GM12878 (cell line): ENCODE results near the gene PYM1. TPM values are rescaled to one million over a fixed set of nuclear protein-coding genes. Genes with fewer than 3 reads are reported as not detected.

Experiments used
- CHD4 ChIP-seq: fragments of 200-600 bp; sonication (generic); IDR thresholded peaks from 2 replicates; pipeline ENCODE4 v1.6.1; 2016; ENCODE audit warnings: mild to moderate bottlenecking
- ETV6 ChIP-seq, 2 experiments: fragments of 450-650 bp in 1 of 2; IDR thresholded peaks in 1 of 2; conservative IDR thresholded peaks in 1 of 2; 2 replicates each; pipeline ENCODE4 v1.6.1; 2014; ENCODE audit warnings: antibody characterized with exemption in 1 of 2, borderline replicate concordance in 1 of 2, low read depth in 1 of 2, mild to moderate bottlenecking in 1 of 2, moderate library complexity in 1 of 2
- FOS ChIP-seq: IDR thresholded peaks from 3 replicates; pipeline ENCODE4 v1.6.1; 2011; ENCODE audit warnings: borderline replicate concordance; ENCODE audit not compliant: insufficient read length; ENCODE audit errors: extremely low read depth
- KDM1A ChIP-seq: fragments of 200-600 bp; sonication (generic); IDR thresholded peaks from 2 replicates; pipeline ENCODE4 v1.6.1; 2016; ENCODE audit warnings: borderline replicate concordance
- MEF2A ChIP-seq: IDR thresholded peaks from 2 replicates; pipeline ENCODE4 v1.6.1; 2011; ENCODE audit warnings: low read depth, mild to moderate bottlenecking, low read length, moderate library complexity; ENCODE audit not compliant: insufficient read depth
- POLR2A ChIP-seq: IDR thresholded peaks from 2 replicates; pipeline ENCODE4 v1.6.1; 2011; ENCODE audit warnings: low read depth, mild to moderate bottlenecking, low read length
- RAD21 ChIP-seq: IDR thresholded peaks from 2 replicates; pipeline ENCODE4 v1.6.1; 2011; ENCODE audit warnings: mild to moderate bottlenecking, low read depth, low read length, moderate library complexity; ENCODE audit not compliant: insufficient read depth
- RAD51 ChIP-seq: fragments of 450-650 bp; IDR thresholded peaks from 2 replicates; pipeline ENCODE4 v1.6.1; 2016; ENCODE audit warnings: moderate library complexity, mild to moderate bottlenecking, inconsistent platforms
- RFX5 ChIP-seq: IDR thresholded peaks from 2 replicates; pipeline ENCODE4 v1.6.1; 2011; ENCODE audit warnings: low read depth, low read length, improper control_type of control experiment
- SIX5 ChIP-seq: IDR thresholded peaks from 2 replicates; pipeline ENCODE4 v1.6.1; 2011; ENCODE audit warnings: mild to moderate bottlenecking, low read depth, low read length, moderate library complexity; ENCODE audit not compliant: severe bottlenecking
- SP1 ChIP-seq: IDR thresholded peaks from one replicate; pipeline ENCODE4 v1.6.1; 2011; ENCODE audit warnings: low read depth, low read length
- SPI1 ChIP-seq: IDR thresholded peaks from 2 replicates; pipeline ENCODE4 v1.6.1; 2011; ENCODE audit warnings: low read depth, mild to moderate bottlenecking, low read length, moderate library complexity, borderline replicate concordance; ENCODE audit not compliant: insufficient read depth
- polyA plus RNA-seq, 11 experiments: library from polyadenylated mRNA; depleted of rRNA in 4 of 11; unstranded in 6 of 11; stranded (reverse) in 5 of 11; fragments of >200 nt; fragmentation: Nextera tagmentation in 4 of 11; fragmentation: Illumina TruSeq in 1 of 11; extraction: Ambion mirVana in 4 of 11; extraction: Trizol in 1 of 11; gene quantifications; 1 replicate in 1 of 11; 2 replicates in 10 of 11; pipeline versions ENCODE4 v1.2.1 to v1.2.3, GENCODE V29; 2011 to 2016; ENCODE audit warnings: inconsistent platforms in 2 of 11, missing spikeins in 2 of 11, low read depth in 1 of 11
- total RNA-seq, 4 experiments: library from RNA; depleted of rRNA in 3 of 4; stranded (reverse); fragments of >200 nt in 3 of 4; fragmentation: Illumina TruSeq in 1 of 4; extraction: Trizol in 1 of 4; gene quantifications; 2 replicates each; pipeline versions ENCODE4 v1.2.1 to v1.2.3, GENCODE V29; 2013 to 2021
- TF ChIP-seq, protein P1 (sequence below): fragments of 450-650 bp; formaldehyde crosslinking; IDR thresholded peaks from 2 replicates; pipeline ENCODE4 v1.4.0; 2020; ENCODE audit warnings: mild to moderate bottlenecking, moderate library complexity
- TF ChIP-seq, protein P2 (sequence below), 3 experiments: IDR thresholded peaks in 2 of 3; conservative IDR thresholded peaks in 1 of 3; 2 replicates each; pipeline ENCODE4 v1.5.1; 2011; ENCODE audit warnings: low read depth in 3 of 3, low read length in 3 of 3, mild to moderate bottlenecking in 3 of 3, control low read depth in 2 of 3, moderate library complexity in 2 of 3, inconsistent platforms in 1 of 3, mixed read lengths in 1 of 3; ENCODE audit not compliant: control insufficient read depth in 2 of 3, insufficient read depth in 1 of 3; ENCODE audit errors: extremely low read depth in 1 of 3
- TF ChIP-seq, protein P3 (sequence below): fragments of 450-650 bp; IDR thresholded peaks from 2 replicates; pipeline ENCODE4 v1.6.1; 2014; ENCODE audit warnings: mild to moderate bottlenecking
- TF ChIP-seq, protein P4 (sequence below): IDR thresholded peaks from 2 replicates; pipeline ENCODE4 v1.6.1; 2011; ENCODE audit warnings: mild to moderate bottlenecking, low read depth, low read length, moderate library complexity; ENCODE audit not compliant: insufficient replicate concordance
- TF ChIP-seq, protein P5 (sequence below): fragments of 450-650 bp; IDR thresholded peaks from 2 replicates; pipeline ENCODE4 v1.6.1; 2016; ENCODE audit warnings: mild to moderate bottlenecking, moderate library complexity, borderline replicate concordance

Gene PYM1
- total and polyA plus RNA-seq, 10 of the 15 experiments (the other 5 are each of a cell fraction or from before 2014, with no cell fraction given) = 33.9 to 93.4 (median 55.8) TPM

DNA sequence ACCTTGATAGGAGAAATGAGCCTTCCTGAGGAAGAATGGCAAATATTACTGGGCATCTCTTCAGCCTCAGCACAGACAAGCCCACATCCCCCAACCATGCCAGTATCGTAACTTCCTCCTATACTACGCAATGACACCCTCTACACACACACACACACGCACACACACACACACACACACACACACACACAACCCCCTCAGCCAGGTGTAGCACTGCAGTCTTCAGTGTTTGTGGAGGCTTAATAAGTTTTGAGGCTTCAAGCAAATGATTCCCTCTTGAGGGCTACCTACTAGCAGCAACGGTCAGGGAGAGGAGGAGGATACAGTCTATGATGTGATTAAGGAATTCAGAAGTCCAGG, 4.8 kb upstream of the PYM1 start (continued):
- TF ChIP-seq, protein P1, sequence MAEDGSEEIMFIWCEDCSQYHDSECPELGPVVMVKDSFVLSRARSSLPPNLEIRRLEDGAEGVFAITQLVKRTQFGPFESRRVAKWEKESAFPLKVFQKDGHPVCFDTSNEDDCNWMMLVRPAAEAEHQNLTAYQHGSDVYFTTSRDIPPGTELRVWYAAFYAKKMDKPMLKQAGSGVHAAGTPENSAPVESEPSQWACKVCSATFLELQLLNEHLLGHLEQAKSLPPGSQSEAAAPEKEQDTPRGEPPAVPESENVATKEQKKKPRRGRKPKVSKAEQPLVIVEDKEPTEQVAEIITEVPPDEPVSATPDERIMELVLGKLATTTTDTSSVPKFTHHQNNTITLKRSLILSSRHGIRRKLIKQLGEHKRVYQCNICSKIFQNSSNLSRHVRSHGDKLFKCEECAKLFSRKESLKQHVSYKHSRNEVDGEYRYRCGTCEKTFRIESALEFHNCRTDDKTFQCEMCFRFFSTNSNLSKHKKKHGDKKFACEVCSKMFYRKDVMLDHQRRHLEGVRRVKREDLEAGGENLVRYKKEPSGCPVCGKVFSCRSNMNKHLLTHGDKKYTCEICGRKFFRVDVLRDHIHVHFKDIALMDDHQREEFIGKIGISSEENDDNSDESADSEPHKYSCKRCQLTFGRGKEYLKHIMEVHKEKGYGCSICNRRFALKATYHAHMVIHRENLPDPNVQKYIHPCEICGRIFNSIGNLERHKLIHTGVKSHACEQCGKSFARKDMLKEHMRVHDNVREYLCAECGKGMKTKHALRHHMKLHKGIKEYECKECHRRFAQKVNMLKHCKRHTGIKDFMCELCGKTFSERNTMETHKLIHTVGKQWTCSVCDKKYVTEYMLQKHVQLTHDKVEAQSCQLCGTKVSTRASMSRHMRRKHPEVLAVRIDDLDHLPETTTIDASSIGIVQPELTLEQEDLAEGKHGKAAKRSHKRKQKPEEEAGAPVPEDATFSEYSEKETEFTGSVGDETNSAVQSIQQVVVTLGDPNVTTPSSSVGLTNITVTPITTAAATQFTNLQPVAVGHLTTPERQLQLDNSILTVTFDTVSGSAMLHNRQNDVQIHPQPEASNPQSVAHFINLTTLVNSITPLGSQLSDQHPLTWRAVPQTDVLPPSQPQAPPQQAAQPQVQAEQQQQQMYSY (CRISPR knock-in tag) = no peak
- TF ChIP-seq SPI1 = no peak
- TF ChIP-seq, protein P2, sequence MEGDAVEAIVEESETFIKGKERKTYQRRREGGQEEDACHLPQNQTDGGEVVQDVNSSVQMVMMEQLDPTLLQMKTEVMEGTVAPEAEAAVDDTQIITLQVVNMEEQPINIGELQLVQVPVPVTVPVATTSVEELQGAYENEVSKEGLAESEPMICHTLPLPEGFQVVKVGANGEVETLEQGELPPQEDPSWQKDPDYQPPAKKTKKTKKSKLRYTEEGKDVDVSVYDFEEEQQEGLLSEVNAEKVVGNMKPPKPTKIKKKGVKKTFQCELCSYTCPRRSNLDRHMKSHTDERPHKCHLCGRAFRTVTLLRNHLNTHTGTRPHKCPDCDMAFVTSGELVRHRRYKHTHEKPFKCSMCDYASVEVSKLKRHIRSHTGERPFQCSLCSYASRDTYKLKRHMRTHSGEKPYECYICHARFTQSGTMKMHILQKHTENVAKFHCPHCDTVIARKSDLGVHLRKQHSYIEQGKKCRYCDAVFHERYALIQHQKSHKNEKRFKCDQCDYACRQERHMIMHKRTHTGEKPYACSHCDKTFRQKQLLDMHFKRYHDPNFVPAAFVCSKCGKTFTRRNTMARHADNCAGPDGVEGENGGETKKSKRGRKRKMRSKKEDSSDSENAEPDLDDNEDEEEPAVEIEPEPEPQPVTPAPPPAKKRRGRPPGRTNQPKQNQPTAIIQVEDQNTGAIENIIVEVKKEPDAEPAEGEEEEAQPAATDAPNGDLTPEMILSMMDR (IDR thresholded peaks at IDR 0.05 in 2 of 3, conservative IDR thresholded peaks at IDR 0.05 in 1 of 3; ENCODE audit: control insufficient read depth in 2 of 3, extremely low read depth in 1 of 3, insufficient read depth in 1 of 3, low read depth in 3 of 3, low read length in 3 of 3) = no peak
- no peak for TF ChIP-seq RAD21
- TF ChIP-seq, protein P3, sequence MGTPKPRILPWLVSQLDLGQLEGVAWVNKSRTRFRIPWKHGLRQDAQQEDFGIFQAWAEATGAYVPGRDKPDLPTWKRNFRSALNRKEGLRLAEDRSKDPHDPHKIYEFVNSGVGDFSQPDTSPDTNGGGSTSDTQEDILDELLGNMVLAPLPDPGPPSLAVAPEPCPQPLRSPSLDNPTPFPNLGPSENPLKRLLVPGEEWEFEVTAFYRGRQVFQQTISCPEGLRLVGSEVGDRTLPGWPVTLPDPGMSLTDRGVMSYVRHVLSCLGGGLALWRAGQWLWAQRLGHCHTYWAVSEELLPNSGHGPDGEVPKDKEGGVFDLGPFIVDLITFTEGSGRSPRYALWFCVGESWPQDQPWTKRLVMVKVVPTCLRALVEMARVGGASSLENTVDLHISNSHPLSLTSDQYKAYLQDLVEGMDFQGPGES = no peak
- TF ChIP-seq CHD4 = no peak
- TF ChIP-seq RFX5 = no peak
- peak in 1 of 2 experiments; percentile 51; a peak in 1 of 4 replicates for TF ChIP-seq ETV6 (conservative IDR thresholded peaks at IDR 0.05 in 1 of 2, IDR thresholded peaks at IDR 0.05 in 1 of 2; ENCODE audit: borderline replicate concordance in 1 of 2, low read depth in 1 of 2)
- TF ChIP-seq FOS = no peak
- TF ChIP-seq KDM1A = no peak
- no peak for TF ChIP-seq RAD51
- TF ChIP-seq, protein P4, sequence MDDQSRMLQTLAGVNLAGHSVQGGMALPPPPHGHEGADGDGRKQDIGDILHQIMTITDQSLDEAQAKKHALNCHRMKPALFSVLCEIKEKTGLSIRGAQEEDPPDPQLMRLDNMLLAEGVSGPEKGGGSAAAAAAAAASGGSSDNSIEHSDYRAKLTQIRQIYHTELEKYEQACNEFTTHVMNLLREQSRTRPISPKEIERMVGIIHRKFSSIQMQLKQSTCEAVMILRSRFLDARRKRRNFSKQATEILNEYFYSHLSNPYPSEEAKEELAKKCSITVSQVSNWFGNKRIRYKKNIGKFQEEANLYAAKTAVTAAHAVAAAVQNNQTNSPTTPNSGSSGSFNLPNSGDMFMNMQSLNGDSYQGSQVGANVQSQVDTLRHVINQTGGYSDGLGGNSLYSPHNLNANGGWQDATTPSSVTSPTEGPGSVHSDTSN = no peak
- TF ChIP-seq SP1 = no peak
- TF ChIP-seq, protein P5, sequence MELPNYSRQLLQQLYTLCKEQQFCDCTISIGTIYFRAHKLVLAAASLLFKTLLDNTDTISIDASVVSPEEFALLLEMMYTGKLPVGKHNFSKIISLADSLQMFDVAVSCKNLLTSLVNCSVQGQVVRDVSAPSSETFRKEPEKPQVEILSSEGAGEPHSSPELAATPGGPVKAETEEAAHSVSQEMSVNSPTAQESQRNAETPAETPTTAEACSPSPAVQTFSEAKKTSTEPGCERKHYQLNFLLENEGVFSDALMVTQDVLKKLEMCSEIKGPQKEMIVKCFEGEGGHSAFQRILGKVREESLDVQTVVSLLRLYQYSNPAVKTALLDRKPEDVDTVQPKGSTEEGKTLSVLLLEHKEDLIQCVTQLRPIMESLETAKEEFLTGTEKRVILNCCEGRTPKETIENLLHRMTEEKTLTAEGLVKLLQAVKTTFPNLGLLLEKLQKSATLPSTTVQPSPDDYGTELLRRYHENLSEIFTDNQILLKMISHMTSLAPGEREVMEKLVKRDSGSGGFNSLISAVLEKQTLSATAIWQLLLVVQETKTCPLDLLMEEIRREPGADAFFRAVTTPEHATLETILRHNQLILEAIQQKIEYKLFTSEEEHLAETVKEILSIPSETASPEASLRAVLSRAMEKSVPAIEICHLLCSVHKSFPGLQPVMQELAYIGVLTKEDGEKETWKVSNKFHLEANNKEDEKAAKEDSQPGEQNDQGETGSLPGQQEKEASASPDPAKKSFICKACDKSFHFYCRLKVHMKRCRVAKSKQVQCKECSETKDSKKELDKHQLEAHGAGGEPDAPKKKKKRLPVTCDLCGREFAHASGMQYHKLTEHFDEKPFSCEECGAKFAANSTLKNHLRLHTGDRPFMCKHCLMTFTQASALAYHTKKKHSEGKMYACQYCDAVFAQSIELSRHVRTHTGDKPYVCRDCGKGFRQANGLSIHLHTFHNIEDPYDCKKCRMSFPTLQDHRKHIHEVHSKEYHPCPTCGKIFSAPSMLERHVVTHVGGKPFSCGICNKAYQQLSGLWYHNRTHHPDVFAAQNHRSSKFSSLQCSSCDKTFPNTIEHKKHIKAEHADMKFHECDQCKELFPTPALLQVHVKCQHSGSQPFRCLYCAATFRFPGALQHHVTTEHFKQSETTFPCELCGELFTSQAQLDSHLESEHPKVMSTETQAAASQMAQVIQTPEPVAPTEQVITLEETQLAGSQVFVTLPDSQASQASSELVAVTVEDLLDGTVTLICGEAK = peak; percentile 37; the same call in 1 of the 2 replicates
- no peak for TF ChIP-seq SIX5
- TF ChIP-seq POLR2A = no peak
- no peak for TF ChIP-seq MEF2A
